Measurements from ENCODE around the gene SLC26A11.

The SLC26A11 gene

GRCh38 chr17:80223142-80223815 lies 3.1 kb downstream of the SLC26A11 start:
- Histone ChIP-seq H3K36me3 (ENCODE audit: low read length) (no peaks in the 10 kb centered on the region), H2AFZ (ENCODE audit: low read depth, low read length, severe bottlenecking) (no peak overlapping the region), H3K9me2 (replicated peaks; ENCODE audit: insufficient read depth, low read length) (no peaks in the 10 kb centered on the region), H3K4me3 (ENCODE audit: insufficient read depth, low read length, poor library complexity, severe bottlenecking) (no peak overlapping the region), H3K27ac (ENCODE audit: low read depth, low read length) (no peak overlapping the region), H3F3A (ENCODE audit: insufficient read depth) (no peaks in the 10 kb centered on the region), H3K9me3 (ENCODE audit: insufficient read depth, low read length) (no peaks in the 10 kb centered on the region), H3K27me3 (ENCODE audit: low read length) (no peaks in the 10 kb centered on the region), H4K20me1 (ENCODE audit: low read depth, low read length) (no peaks in the 10 kb centered on the region), H3K9ac (ENCODE audit: low read length) (no peak overlapping the region), H3K79me2 (ENCODE audit: insufficient read depth, low read length) (no peaks in the 10 kb centered on the region), H3K4me2 (ENCODE audit: low read depth, low read length, poor library complexity, severe bottlenecking) (no peak overlapping the region)
- TF ChIP-seq CTCF (IDR thresholded peaks at IDR 0.05; ENCODE audit: insufficient read depth, low read length, poor library complexity, severe bottlenecking) = no peak

GRCh38 chr17:80223838-80224497 lies 3.7 kb downstream of the SLC26A11 start:
- Histone ChIP-seq H3K9ac (ENCODE audit: low read length) (no peak overlapping the region), H3K36me3 (ENCODE audit: low read length) (no peaks in the 10 kb centered on the region), H3K9me3 (ENCODE audit: insufficient read depth, low read length) (no peaks in the 10 kb centered on the region), H3F3A (ENCODE audit: insufficient read depth) (no peaks in the 10 kb centered on the region), H3K4me2 (ENCODE audit: low read depth, low read length, poor library complexity, severe bottlenecking) (no peak overlapping the region), H3K79me2 (ENCODE audit: insufficient read depth, low read length) (no peaks in the 10 kb centered on the region), H4K20me1 (ENCODE audit: low read depth, low read length) (no peaks in the 10 kb centered on the region), H2AFZ (ENCODE audit: low read depth, low read length, severe bottlenecking) (no peak overlapping the region), H3K4me3 (ENCODE audit: insufficient read depth, low read length, poor library complexity, severe bottlenecking) (no peak overlapping the region), H3K27ac (ENCODE audit: low read depth, low read length) (no peak overlapping the region), H3K9me2 (replicated peaks; ENCODE audit: insufficient read depth, low read length) (no peaks in the 10 kb centered on the region), H3K27me3 (ENCODE audit: low read length) (no peaks in the 10 kb centered on the region)
- TF ChIP-seq EZH2phosphoT487 (conservative IDR thresholded peaks at IDR 0.05; ENCODE audit: low read length) (no peak), CTCF (IDR thresholded peaks at IDR 0.05; ENCODE audit: insufficient read depth, low read length, poor library complexity, severe bottlenecking) (no peak)

- TF ChIP-seq CTCF (IDR thresholded peaks at IDR 0.05; ENCODE audit: insufficient read depth, low read length, poor library complexity, severe bottlenecking) (no peak), EZH2phosphoT487 (conservative IDR thresholded peaks at IDR 0.05; ENCODE audit: low read length) (no peak)
- no peaks in the 10 kb centered on the region for H3K9me2 ChIP-seq (replicated peaks; ENCODE audit: insufficient read depth, low read length)
- H3K4me3 ChIP-seq (ENCODE audit: insufficient read depth, low read length, poor library complexity, severe bottlenecking) = no peak overlapping the region
- no peaks in the 10 kb centered on the region for H4K20me1 ChIP-seq (ENCODE audit: low read depth, low read length)
- no peaks in the 10 kb centered on the region for H3K36me3 ChIP-seq (ENCODE audit: low read length)
- H3K27ac ChIP-seq (ENCODE audit: low read depth, low read length) = no peak overlapping the region
- H3K79me2 ChIP-seq (ENCODE audit: insufficient read depth, low read length) = no peaks in the 10 kb centered on the region
- no peak overlapping the region for H3K9ac ChIP-seq (ENCODE audit: low read length)
- no peak overlapping the region for H2AFZ ChIP-seq (ENCODE audit: low read depth, low read length, severe bottlenecking)
- no peaks in the 10 kb centered on the region for H3K9me3 ChIP-seq (ENCODE audit: insufficient read depth, low read length)
- H3F3A ChIP-seq (ENCODE audit: insufficient read depth) = no peaks in the 10 kb centered on the region
- H3K27me3 ChIP-seq (ENCODE audit: low read length) = no peaks in the 10 kb centered on the region
- H3K4me2 ChIP-seq (ENCODE audit: low read depth, low read length, poor library complexity, severe bottlenecking) = no peak overlapping the region
These were observed 4.5 kb downstream of the SLC26A11 start for GRCh38 chr17:80224683-80225082.
